Activated naive CD4-positive, alpha-beta T cell (primary cell): ENCODE measurements around the gene TEAD3.

Source experiments
- DNase-seq, 4 experiments: peaks; one replicate each; lab custom pipeline; 2025; lab: John Stamatoyannopoulos, UW

Gene TEAD3

DNA sequence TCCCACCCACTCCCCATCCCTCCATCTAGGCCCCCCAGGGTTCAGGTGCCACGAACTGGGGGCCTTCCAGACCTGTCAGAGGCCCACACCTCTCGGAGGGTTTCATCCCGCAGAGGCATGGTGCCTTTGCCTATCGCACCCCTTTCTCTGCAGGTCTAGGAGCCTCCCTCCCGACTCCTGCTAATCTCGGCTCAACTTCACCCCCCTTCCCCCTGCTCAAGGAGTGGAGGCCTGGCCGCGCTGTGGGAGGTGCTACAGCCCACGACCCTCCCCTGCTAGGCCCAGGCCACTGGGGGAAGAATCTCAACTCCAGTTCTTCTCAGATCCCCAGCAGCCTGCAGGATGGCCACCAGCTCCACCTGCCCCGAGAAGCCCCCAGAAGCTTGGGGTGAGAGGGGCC, 15.9 kb upstream of the TEAD3 start, which contains the start of gene TULP1:
TULP1 (minus strand) TSS at position 157 of the 400 bp plus-strand sequence; CDS start at position 119, 38 bp downstream.
- DNase-seq: no peak

DNA sequence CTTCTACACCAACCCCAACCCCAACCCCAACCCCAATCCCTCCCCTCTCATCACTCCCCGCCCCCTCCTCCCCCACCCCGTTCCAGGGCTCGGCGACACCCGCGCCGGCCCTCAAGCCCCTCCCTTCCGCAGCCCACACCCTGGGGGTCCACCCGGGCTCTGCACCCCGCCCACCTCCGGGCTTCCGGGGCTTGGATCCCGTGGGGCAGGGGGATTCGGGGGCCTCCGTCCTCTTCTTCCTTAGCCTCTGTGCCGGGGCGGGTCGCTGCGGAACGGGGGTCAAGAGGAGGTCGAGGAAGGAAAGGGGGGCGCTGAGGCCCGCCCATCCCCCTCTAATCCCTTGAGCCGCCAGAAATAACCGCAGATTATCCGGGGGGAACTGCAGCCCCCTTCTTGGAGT, 15.1 kb upstream of the TEAD3 start:
- DNase-seq: no peak

DNA sequence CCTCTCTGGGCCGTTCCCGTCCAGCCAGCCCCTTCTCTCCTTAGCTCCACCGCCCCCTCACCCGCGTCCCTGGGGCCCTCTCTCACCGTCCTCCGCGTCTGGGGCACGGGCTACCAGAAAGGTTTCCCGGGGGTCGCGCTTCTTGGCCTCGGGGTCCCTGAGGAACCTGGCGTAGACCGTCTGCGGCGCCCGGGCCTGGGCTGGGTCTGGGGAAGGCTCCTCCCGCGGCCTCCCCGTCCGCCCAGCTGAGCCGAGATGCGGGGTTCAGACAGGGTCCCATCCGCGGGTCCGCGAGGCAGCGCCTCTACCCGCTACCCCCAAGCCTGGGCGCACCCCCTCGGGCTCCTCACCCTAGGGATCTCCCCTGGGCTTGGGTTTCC, 14.7 kb upstream of the TEAD3 start:
- DNase-seq: no peak

- DNase-seq: no peak
Observed at GRCh38 chr6:35510916-35511561, 14.2 kb upstream of the TEAD3 start.

GRCh38 chr6:35508542-35508941, 11.7 kb upstream of the TEAD3 start:
- DNase-seq: no peak

GRCh38 chr6:35508027-35508426, 11.1 kb upstream of the TEAD3 start:
- no peak for DNase-seq

DNA sequence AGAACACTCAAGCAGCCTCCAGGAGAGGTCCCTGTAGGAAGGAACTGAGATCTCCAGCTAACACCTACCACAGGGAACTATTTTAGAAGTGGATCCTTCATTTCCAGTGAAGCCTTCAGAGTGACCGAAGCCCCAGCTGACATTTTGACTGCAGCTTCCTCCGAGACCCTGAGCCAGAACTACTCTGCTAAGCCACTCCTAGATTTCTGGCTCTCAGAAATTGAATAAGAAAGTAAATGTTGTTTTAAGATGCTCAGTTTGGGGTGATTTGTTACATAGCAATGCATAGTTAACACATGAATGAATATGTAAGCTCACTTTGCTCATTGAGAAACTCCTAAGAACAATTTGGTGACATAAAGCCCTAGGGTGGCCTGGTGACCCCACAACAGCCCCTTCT, 10.3 kb upstream of the TEAD3 start:
- DNase-seq: no peak

- no peak for DNase-seq
Observed at GRCh38 chr6:35506536-35506935, 9.7 kb upstream of the TEAD3 start.

- DNase-seq: no peak
Observed at GRCh38 chr6:35505999-35506412, 9.1 kb upstream of the TEAD3 start.

- DNase-seq: no peak
Observed at GRCh38 chr6:35503534-35503933, 6.7 kb upstream of the TEAD3 start.

DNA sequence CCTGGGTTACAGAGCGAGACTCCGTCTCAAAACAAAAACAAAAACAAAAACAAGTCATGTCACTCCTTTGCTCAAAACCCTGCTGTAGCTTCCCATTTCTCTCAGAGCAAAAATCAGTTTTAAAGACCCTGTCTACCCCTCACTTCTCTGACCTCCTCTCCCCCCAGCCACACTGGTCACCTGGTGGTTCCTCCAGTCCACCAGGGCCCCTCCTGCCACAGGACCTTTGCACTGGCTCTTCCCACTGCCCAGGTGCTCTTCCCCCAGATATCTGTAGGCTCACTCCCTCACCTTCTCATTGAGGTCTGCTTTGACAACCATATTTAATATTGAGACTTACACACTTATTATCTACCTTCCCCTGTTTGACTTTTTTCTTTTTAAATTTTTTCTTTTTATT, 4.9 kb upstream of the TEAD3 start:
- DNase-seq: no peak

GRCh38 chr6:35500782-35501181, 3.9 kb upstream of the TEAD3 start:
- DNase-seq: no peak

GRCh38 chr6:35499372-35499771, 2.5 kb upstream of the TEAD3 start:
- DNase-seq: no peak

DNA sequence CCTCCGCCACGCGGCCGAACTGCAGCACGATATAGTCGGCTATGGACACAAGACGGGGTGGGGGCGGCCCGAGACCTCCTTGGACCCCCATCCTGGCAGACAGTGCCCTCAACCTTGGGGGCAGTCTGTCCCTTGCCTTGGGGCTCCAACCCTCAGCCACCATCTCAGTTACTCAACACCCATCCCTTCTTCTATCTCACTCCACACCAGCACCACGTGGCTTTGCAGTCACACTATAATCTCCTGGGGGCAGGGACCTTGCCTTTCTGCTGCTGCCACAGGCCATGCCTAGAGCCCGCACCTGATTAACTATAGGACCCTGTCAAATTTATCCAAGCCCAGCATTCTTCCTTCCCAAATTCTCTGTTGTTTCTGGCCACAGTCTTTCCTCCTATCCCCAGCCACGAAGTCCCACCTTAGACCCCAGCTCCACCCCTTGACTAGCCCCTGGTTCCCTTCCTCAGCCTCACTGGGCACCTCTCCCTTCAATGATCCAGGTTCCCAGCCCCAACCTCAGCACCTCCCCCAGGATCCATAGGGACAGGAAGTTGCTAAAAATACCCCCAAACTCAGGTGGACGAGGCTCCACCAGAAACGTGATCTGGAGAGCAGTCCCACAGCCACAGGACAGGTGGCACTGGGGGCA, 1.7 kb upstream of the TEAD3 start:
- DNase-seq: no peak

- DNase-seq: peak in 2 of 4 experiments; percentile 23 to 30
Observed at GRCh38 chr6:35497571-35498421, 917 bp upstream of the TEAD3 start.

GRCh38 chr6:35496036-35496840, 641 bp downstream of the TEAD3 start:
- no peak for DNase-seq

DNA sequence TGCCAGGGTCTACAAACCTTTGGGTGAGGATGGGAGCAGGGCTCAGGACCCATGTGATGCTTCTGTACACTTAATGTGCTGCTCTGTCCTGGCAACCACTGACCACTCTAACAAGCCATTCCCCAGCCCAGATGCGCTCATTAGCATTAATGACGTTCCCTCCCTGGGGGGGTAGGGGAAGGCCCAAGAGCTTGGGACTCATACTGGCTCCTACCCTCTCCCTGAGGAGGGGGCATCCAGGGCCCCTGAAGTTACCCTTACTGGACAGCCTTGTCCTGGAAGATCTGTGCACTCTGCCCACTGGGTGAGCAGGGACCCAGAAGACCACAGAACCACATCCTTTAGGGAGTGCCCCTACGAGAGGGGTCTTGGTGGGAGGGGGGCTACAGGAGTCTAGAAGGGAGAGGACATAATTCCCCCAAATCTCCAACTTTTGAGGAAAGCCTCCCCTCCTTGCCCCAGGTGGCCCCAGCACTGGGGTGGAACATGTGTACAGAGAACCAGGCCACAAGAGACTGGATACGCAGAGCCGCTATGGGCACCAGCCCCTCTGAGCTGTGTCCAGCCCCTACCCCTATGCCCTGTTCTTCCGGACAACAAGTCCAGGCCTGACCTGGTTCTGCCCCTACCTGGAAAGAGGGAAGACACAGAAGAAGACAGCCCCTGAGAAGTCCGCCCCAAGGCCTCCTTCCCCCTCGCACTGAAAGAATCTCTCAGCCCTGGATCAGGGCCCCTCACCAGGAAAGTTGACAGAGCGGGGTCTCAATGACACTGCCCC, 1.4 kb downstream of the TEAD3 start:
- DNase-seq: no peak

GRCh38 chr6:35494161-35494563, 2.7 kb downstream of the TEAD3 start:
- no peak for DNase-seq

DNA sequence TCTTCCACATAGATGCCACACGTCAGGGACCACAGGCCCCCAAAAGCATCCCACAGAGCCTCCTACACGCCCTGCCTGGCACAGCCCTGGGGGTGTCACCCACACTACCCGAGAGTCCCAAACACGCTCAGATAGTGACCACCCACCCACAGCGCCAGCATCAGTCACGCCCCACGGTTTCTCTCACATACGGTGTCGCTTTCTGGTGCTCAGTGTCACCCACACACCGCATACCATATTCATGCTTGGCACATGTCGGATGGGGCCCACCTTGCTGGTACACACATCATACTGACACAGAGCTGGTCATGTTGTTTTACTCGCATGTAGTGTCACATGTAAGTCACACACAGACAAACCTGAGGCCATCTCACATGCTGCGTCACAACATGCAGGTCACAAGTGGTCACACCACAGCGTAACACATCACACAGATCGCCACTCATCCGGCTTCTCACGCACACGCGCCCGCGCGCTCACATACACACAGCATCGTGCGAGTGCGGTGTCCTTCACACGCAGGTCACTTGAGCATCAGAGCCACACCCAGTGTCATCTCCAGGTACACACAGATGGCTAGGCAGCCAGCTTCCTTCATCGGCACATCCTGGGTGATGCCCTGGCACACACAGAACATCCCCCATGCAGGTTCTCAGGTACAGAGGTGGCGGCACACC, 3.4 kb downstream of the TEAD3 start:
- DNase-seq: no peak

GRCh38 chr6:35492974-35493284, 4.0 kb downstream of the TEAD3 start:
- no peak for DNase-seq
